GM19023 (cell line): ENCODE measurements around the gene BCAT1.

Experiments used
- ATAC-seq: cut with Tn5 transposase; IDR thresholded peaks from one replicate; pipeline ENCODE4 v1.9.1; 2021; ENCODE audit warnings: mild to moderate bottlenecking, moderate library complexity; ENCODE audit not compliant: unreplicated experiment

The BCAT1 gene, protein sequence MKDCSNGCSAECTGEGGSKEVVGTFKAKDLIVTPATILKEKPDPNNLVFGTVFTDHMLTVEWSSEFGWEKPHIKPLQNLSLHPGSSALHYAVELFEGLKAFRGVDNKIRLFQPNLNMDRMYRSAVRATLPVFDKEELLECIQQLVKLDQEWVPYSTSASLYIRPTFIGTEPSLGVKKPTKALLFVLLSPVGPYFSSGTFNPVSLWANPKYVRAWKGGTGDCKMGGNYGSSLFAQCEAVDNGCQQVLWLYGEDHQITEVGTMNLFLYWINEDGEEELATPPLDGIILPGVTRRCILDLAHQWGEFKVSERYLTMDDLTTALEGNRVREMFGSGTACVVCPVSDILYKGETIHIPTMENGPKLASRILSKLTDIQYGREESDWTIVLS

DNA sequence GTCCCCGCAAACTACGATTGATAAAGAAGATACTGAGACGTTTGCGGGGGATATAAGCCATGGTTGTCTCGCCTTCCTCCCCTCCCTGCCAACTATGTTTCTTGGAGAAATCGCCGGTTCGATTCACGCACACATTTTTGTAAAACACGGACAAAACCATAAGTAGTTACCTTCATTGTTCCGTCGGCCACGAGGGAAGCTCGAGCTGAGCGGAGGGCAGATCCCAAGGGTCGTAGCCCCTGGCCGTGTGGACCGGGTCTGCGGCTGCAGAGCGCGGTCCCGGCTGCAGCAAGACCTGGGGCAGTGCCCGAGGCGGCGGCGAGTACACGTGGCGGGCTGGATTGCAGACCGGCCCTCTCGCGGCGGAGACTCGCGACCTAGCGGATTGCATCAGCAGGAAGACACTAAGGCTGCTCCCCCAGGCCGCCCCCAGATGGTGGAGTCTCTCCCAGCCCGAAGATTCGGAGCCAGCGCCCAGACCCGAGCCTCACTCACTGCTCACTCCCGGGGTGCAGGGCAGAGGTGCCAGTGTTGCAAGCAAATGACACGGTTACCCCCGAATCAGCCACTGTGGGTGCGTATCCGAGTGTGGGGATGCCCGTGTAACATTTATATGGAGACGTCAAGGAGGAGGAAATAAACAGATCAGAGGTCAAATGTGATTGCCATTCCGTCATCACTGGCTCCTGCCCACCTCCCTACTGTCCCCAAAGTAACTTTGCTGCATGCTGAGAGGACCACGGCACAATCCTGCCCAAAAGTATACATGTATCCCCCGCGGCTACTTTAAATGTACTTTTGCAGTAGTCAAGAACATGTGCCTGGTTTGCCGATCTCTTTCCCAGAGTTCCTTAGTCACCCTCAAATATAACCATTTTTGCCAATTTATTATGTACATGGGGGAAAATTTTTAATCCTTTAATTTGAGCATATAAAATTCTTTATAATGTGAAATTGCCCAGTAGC is at the start of gene BCAT1:
TSS of gene BCAT1 (minus strand) at position 345 of the 966 bp plus-strand sequence. CDS start at position 176, 169 bp downstream.
- peak; percentile 47 for ATAC-seq

DNA sequence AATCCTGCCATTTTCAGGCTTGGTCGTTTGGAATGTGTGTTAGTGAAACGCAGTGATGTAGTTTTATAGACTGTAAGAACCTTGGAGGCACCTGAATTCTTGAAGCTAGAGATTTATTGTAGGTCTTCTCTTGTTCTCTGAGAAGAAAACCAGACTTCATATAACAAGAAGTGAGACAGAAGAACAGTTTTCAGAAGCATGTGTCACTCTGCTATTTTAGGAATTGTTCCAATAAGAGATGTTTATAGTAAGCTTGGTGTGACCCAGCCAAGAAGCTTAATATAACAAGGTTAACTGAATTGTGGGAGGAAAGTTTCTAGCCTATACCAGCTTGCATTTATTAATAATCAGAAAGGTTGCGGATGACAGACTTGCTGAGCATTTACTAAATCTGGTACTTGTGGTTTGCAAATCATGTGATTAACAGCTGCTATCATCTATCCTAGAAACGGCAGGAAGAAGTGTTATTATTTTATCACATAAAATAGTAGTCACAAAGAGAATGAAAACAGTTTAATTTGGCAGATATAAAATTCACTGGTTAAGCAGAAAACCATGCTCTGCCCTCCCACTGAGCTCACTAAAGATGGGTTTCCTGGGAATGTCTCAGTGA is 49.2 kb upstream of the BCAT1 start:
- peak; percentile 73 for ATAC-seq

DNA sequence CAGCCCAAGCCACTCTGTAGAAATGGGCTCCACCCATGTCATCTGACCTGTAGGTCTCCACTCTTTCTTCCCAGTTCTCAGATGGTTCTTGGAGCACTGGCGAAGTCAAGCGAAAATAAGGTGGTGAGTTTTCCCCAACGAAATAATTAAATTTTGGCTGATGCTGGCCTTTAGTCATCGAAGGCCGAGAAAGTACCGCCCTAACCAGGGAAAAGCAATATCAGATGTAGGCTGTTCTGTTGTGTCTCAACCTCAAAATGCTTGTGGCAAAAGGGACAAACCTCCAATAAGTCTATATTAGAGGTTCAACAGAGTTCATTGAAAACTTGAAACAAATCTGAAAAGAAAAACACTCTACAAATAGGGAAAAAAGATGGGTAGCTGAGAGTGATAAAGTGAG is 48.6 kb upstream of the BCAT1 start:
- ATAC-seq: peak; percentile 11

DNA sequence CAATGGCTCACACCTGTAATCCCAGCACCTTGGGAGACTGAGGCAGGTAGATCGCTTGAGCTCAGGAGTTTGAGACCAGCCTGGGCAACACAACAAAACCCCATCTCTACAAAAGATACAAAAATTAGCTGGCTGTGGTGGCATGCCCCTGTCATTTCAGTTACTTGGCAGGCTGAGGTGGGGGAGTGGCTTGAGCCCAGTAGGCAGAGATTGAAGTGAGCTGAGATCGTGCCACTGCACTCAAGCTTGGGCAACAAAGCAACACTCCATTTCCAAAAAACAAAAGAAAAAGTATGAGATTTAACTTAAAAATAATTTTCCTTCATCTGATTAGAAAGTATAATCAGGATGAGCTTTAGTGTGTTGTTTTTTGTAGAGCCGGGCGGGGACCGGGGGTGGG is 47.9 kb upstream of the BCAT1 start:
- ATAC-seq: no peak

DNA sequence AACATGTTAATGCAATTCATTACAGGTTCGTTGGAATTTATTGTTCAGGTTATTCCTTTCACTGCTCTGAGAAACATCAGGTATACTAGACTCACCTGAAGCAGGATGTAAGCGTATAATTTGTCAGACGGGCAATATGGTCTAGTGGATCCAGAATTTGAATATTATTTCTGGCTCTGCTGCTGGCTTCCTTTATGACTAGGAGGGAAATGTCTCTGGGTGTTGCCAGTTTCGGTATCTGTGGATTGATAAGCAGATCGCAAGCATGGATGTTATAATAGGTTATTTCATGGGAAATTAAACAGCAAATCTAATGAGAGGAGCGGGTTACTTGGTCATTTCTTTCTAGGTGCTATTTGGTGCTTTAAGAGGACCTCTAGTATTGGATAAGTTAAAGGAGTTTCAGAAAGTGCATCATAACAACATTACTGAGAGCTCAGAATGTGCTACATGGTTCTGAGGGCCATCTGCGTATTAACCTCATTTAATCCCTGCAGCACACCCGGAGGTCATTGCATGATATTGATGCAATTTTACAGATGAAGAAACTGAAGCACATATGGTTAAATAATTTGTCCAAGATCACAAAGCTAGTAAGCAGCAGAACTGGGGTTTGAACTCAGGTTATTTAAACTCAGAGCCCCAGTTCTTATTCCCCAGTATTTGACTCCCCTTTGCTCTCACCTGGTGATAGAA is 47.3 kb upstream of the BCAT1 start:
- ATAC-seq: no peak

DNA sequence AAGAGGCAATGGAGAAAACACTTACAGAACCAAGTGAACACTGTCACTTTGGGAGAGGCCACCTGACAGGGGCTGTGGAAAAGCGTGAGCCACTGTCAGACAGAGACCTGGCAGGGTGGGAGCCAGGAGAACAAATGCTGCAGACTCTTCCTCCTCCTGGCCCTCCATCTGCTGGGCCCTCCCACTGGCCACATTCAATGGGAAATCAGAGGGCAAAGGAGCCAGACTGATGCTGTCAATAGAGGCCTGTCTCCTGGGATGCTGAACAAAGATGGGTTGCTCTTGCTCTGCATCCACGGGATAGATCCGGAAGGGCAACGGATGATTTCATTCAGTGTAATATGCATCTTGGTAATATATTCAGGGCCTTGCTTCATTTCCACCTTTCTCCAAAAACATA is 44.9 kb upstream of the BCAT1 start:
- ATAC-seq: no peak

DNA sequence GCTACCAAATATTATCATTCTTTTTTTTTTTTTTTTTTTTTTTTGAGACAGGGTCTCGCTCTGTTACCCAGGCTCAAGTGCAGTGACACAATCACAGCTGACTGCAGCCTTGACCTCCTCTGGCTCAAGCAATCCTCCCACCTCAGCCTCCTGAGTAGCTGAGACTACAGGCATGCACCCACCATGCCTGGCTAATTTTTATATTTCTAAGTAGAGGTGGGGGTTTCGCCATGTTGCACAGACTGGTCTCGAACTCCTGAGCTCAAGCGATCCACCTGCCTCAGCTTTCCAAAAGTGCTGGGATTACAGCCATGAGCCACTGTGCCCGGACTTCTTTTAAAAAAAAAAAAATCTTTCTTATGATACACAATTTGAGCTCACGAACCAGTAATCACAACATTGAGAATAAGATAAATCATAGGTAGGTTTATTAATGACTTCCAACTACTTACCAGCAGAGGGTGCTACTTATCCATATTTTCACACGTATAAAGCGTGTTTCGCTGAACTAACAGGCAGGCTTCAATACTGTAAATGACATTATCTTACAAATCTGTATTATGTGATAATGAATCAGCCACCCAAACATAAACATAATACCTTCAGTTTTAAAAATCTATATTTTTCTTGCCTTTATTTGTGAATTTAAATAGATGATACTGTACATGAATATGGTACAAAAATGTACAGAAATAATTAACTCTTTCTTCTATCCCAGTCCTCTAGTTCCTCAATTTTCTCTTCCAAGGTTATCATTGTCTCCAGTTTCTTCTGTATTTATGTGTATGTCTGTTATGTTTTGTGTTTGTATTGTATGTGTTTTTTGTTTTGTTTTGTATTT is 42.5 kb upstream of the BCAT1 start:
- no peak for ATAC-seq

DNA sequence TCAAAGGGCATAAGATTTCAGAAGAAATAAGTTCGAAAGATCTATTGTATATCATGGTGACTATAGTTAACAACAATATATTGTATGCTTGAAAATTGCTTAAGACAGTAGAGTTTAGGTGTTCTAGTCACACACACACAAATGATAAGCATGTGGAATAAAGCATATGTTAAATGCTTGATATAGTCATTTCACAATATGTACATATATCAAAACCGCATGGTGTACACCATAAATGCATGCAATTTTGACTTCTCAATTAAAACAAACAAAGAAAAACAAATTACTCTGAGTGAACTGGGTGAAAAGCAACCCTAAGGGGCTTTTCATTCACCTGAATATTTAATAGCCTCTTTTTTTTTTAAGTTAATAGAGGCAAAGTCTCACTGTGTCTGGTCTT is 40.3 kb upstream of the BCAT1 start:
- ATAC-seq: no peak

DNA sequence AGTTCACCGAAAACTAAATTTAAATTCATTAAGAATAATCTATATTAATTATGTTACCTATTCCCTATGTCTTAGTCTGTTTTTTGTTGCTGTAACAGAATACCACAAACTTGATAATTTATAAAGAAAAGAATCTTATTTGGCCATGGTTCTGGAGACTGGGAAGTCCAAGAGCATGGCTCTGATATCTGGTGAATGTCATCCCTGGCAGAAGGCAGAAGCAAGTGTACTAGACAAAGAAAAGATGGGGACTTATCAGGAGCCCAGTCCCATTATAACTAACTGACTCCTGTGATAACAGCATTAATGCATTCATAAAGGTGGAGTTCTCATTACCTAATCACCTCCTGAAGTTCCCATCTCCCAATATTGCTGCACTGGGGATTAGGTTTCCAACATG is 33.3 kb upstream of the BCAT1 start:
- ATAC-seq: no peak

DNA sequence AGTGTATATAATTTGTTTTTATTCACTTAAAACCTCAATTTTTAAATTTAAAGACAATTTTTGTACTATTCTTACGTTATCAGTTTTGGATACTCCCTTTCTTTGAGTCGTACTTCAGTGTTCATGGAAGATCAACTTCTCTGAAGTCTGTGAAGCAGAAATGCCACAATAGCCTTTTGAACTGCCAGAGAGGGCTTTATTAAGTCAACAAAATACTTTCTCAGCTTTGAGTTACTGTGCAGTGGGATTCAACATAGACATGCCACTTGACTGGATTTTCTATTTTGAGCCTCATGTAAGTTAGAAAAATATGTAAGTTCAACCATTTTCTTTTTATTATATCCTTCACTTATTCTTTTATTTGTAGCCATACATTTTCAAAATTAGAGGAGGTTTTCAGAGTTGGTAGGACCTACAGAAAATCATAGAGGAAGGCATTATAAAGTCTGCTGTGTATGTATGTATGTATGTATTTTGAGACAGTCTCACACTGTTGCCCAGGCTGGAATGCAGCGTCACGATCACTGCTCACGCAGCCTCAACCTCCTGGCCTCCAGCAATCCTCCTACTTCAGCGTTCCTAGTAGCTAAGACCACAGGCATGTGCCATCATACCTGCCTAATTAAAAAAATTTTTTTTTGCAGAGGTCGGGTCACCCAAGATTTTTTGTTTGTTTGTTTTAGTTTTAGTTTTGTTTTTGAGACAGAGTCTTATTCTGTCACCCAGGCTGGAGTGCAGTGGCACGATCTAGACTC is 31.3 kb upstream of the BCAT1 start:
- no peak for ATAC-seq

DNA sequence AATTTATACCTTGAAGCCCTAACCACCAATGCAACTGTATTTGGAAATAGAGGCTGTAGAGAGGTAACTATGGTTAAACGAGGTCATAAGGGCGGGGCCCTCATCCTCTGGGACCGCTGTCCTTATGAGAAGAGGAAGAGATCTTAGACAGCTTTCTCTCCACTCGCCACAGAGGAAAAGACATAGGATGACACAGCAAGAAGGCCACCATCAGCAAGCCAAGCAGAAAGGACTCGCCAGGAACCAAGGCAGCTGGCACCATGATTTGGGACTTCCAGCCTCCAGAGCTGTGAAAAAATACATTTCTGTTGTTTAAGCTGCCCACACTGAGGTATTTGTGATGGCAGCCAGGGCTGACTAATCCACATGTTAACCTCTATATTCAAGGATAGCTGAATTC is 30.4 kb upstream of the BCAT1 start:
- ATAC-seq: no peak

DNA sequence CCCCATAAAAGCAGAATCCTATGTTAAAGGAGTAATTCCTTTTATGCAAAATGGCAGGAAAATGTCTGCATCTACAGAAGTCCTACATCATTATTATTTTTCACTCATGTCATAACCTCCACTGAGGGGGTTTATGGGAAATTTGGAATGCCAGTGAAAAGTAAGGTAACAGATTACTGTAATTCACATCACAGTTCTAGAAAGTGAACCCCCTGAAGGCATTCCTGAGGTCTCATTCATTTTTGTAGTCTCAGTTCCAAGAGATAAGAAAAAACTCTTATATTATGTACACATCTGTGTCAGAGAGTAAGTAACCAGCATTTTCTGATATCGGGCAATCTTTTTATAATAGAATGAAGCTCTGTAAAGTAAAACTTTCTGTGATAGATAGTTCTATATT is 28.8 kb upstream of the BCAT1 start:
- no peak for ATAC-seq

DNA sequence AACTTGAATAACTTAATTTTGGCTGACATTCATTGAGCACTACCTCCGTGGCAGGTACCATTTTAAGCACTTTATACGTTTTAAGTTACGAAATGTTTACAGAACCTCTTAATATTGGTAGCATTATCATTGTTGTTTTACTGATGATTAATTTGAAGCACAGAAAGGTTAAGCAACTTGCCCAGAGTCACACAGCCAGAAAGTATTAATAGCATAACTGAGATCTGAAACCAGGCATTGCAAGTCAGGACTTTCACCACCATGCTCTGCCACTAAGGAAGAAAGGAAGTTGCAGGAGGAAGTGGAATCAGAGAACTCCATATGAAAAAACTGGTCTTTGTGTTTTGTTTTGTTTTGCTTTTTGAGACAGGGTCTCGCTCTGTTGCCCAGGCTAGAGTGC is 28.2 kb upstream of the BCAT1 start:
- no peak for ATAC-seq

DNA sequence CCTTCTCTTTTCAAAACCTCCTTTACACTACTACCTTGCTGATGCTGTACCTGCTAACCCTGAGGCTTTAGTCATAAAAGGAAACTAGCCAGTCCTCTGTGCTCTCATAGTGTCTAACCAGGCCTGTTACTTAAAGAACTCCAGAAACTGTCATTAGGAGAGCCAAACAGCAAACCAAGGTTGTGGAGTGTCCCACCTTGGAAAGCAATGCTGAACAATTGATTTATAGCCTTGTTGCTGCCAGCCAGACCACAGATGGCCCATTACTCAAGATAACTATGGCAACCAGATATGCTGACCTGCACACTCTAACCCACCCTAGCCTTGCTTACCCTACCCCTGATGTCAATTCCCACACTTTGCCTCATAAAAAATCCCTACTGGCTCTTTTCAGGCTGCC is 26.5 kb upstream of the BCAT1 start:
- ATAC-seq: no peak

DNA sequence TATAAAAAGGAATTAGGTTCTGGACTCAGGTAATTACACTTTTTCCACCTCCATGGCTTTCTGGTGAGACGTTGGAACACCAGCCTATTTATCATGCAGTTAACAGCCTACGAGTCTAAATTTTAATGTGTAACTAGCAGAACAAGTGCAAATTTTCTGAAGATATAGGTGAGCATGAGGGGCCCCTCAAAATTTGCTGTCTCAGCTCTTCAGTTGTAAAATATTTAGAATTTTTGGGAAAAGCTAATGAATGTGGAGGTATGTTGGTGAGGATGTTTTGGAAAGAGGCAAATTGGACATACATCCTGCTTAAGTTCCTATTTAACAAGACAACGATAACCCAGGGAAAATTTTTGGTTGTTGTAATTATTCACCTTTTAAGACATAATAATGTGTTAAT is 25.3 kb upstream of the BCAT1 start:
- ATAC-seq: no peak

DNA sequence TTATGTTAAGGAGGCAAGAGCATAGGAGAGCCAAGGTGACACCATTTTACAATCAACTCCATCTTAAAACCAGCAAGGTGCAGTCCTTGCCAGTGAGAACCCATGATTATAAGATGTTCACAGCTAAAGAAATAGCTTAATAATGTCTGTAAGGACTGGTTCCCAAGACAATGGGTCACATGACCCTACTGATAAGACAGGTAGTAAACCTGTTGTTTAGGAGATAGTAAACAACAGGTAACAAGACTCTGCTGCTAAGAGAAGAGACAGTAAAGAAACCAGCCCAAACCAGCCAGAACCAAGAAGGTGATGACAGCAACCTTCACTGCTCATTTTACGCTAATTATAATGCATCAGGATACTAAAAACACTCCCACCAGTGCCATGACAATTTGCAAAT is 23.2 kb upstream of the BCAT1 start:
- no peak for ATAC-seq

DNA sequence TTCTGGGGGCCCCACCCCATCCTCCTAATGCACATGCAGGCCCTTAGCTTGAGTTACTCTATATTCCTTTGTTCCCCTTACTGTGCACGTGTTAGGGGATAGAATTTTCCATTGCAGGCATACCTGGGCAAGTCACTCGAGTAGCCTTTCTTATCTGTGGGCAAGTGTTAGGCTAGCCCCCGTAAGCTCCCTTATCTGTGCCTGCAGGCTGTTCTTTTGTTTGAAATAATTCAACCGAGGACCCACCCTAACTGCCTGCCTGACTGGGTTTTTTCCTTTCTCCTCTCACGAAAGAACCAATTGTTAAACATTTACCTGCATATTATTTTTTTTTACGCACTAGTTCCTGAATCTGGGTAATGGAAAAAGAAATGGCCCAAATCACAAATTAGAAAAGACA is 21.3 kb upstream of the BCAT1 start:
- no peak for ATAC-seq

DNA sequence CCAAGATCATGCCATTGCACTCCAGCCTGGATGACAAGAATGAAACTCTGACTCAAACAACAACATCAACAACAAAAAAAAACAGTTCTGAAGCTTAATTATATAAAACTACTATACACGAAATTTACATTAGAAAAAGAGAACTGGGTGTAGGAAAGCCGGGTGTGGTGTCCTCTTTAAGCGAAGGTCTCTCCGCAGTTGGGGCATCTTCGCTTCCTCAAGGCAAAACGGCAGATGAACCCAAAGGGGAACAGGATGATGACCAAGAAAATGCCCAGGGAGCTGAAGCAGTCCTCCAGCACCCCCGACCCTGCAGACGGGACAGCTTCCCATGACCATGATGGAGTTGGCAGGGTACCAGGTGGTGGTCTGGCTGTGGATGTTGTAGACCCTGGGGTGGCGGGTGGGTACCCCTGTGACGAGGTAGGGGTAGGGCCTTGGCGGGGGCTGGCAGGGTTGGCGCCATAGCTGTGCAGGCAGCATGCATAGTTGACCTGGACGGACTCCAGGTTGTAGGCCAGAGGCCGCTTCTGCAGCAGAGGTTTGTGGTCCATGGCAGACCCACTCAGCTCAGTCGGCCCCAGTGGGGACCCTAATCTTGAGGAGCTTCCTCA is 18.2 kb upstream of the BCAT1 start:
- ATAC-seq: no peak

DNA sequence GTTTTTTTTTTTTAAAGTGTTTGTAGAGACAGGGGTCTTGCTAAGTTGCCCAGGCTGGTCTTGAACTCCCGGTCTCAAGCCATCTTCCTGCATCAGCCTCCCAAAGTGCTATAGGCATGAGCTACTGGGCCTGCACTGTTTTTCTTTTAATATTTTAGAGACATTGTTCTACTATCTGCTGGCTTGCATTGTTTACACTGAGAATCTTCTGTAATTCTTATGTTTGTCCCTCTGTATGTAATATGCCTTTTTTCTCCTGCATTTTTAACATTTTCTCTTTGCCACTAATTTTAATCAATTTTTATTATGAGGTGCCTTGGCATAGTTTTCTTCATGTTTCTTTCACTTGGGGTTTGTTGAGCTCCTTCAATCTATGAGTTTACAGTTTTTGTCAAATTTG is 15.4 kb upstream of the BCAT1 start:
- no peak for ATAC-seq
